Sciatic nerve (tissue), 2 donors: ENCODE measurements around the gene INMT. TPM values are rescaled to one million over a fixed set of nuclear protein-coding genes. Genes with fewer than 3 reads are reported as not detected.

Experiments
- ATAC-seq: fragments of 200-7000 bp; cut with Tn5 transposase; one replicate; pipeline ENCODE4 v1.9.1; 2020; ENCODE audit warnings: mild to moderate bottlenecking, moderate library complexity
- DNase-seq: peaks from one replicate; pipeline ENCODE4 v3.0.0-alpha.2; 2020; ENCODE audit warnings: low spot score
- intact Hi-C: fragments of 100-400 bp; cut with DNase I; formaldehyde crosslinking; loops from one replicate; pipeline ENCODE4 v1.14.2; 2022
- total RNA-seq: library from RNA; stranded (reverse); fragmentation: NEBNext Ultra II Directional; extraction: Animal tissue kit (Norgen Biotek cat#: 25700); gene quantifications from one replicate; pipeline ENCODE4 v1.2.1, GENCODE V29; 2021
- donor health status: DM: no; HTN: no; CAD: no.
- donor health status: DM: no; HTN: no; CAD: no.

The INMT gene
- total RNA-seq, 1 donor from 2014 or later = 131 TPM

GRCh38 chr7:30799976-30800661 lies 48.2 kb downstream of the INMT start:
- intact Hi-C loops = loop anchor here (10.0 kb wide), 1 partner anchor 175 kb away; no protein-coding TSS in a partner anchor
- ATAC-seq (peak; percentile 3), DNase-seq (no peak)

- intact Hi-C loops = no loop called here
- ATAC-seq (peak; percentile 82), DNase-seq (peak; percentile 74)
These were observed 48.9 kb downstream of the INMT start for GRCh38 chr7:30800785-30801252.

GRCh38 chr7:30802812-30803211 lies 50.9 kb downstream of the INMT start:
- no peak for ATAC-seq
- intact Hi-C loops = no loop called here

GRCh38 chr7:30804078-30804661 lies 52.2 kb downstream of the INMT start:
- no peak for ATAC-seq
- intact Hi-C loops = no loop called here

More at GRCh38 chr7:30802812-30803211, 50.9 kb downstream of the INMT start:
- DNase-seq = no peak

GRCh38 chr7:30805081-30805691 lies 53.3 kb downstream of the INMT start:
- no peak for DNase-seq
- intact Hi-C loops = no loop called here
- ATAC-seq = peak; percentile 63

More at GRCh38 chr7:30804078-30804661, 52.2 kb downstream of the INMT start:
- no peak for DNase-seq

GRCh38 chr7:30805931-30806330 lies 54.0 kb downstream of the INMT start:
- intact Hi-C loops = no loop called here
- no peak for ATAC-seq
- no peak for DNase-seq

Other genes with a start within 250 kb of the INMT start
- 21.4 TPM for gene GGCT, start 247.3 kb upstream of the INMT start, total RNA-seq
- 51.4 TPM for gene GARS1, start 157.3 kb upstream of the INMT start, total RNA-seq
- gene CRHR2, start 69.7 kb upstream of the INMT start, total RNA-seq = 1.1 TPM
- gene MINDY4, start 19.3 kb downstream of the INMT start, total RNA-seq = 15.6 TPM
- gene AQP1, start 159.7 kb downstream of the INMT start, total RNA-seq = 864 TPM
- gene GHRHR, start 211.8 kb downstream of the INMT start, total RNA-seq = 1.2 TPM